22Rv1 (cell line): ENCODE data around the gene NEUROG1.
"Not testable (repeated sequence)": the region's sequence is repeated elsewhere in the genome, so short reads cannot be mapped to it uniquely, and the experiment has no call there.

ENCODE experiments used
- H3K27ac ChIP-seq: fragments of 450-650 bp; 2 replicates; pipeline ENCODE4 v1.5.1; 2017
- CTCF ChIP-seq: fragments of 450-650 bp; IDR thresholded peaks from 2 replicates; pipeline ENCODE4 v1.5.1; 2017; ENCODE audit warnings: mild to moderate bottlenecking
- ZFX ChIP-seq: fragments of 450-650 bp; IDR thresholded peaks from 2 replicates; pipeline ENCODE4 v1.6.1; 2017; ENCODE audit warnings: antibody characterized with exemption, borderline replicate concordance

NEUROG1 gene

GRCh38 chr5:135502836-135503520 lies 32.8 kb downstream of the NEUROG1 start:
- H3K27ac ChIP-seq, result no peak overlapping the region
- no peak for TF ChIP-seq CTCF
- no peak for TF ChIP-seq ZFX

- no peak for TF ChIP-seq CTCF
- no peak for TF ChIP-seq ZFX
- H3K27ac ChIP-seq, result no peak overlapping the region
These were observed 33.8 kb downstream of the NEUROG1 start for GRCh38 chr5:135501965-135502364.

DNA sequence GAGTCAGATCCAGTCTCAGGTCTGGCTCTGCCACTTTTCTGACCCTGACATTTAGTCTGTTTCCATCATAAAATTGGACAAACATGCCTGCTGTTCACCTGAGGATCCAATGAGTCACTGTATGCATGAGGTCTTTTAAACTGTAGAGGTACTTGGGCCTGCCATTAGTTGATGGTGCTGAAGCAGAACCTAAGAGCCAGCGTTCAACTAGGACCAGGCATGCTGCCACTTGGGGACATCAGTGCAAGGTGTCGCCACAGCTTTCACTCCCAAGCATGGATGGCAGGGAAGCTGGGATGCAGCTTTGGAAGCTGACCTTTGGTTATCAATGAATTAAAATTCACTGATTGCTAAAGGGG lies 37.1 kb downstream of the NEUROG1 start:
- H3K27ac ChIP-seq, result no peak overlapping the region
- TF ChIP-seq CTCF, result no peak
- TF ChIP-seq ZFX, result no peak

DNA sequence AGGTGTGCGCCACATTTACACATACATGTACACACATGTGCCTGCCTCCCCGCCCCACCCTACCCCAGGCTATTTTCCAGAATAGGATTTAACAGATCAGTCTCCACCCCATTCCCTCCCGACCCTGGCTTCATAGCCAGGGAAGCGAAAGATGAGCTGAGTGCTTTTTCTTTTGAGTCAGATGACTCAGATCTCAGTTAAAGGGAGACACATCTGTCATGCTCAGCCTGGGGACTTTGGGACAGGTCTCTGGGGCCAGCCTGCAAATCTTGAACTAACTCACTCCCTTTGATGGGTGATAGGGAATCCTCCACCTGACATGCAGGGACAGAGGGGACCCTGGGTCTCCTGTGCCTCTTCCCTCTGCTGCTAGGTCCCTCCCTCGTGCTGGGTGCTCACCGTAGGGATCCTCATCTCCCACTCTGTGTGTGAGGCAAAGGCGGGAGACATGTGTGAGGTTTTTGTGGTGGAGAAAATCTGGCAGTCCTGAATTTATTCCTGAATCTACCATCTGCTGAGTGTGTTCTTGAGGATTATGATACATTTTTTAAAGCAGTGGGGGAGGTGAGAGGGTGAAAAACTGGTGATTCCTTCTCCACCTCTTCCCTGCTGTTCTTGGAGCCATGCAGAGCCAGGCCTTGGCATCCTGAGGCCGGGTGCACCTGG lies 37.7 kb downstream of the NEUROG1 start:
- no peak for TF ChIP-seq CTCF
- TF ChIP-seq ZFX, result no peak
- H3K27ac ChIP-seq, result no peak overlapping the region

- not testable (repeated sequence) for H3K27ac ChIP-seq
These were observed 40.2 kb downstream of the NEUROG1 start for GRCh38 chr5:135495531-135495930.

- TF ChIP-seq ZFX (no peak), CTCF (no peak)
- H3K27ac ChIP-seq, result no peak overlapping the region
These were observed 41.6 kb downstream of the NEUROG1 start for GRCh38 chr5:135494196-135494595.

- TF ChIP-seq CTCF, result no peak
- TF ChIP-seq ZFX, result no peak
- H3K27ac ChIP-seq, result no peak overlapping the region
These were observed 42.2 kb downstream of the NEUROG1 start for GRCh38 chr5:135493406-135494180.
